Endothelial cell of umbilical vein (primary cell): ENCODE results near the gene TREX2. TPM values are rescaled to one million over a fixed set of nuclear protein-coding genes. Genes with fewer than 3 reads are reported as not detected.

Experiments
- BruUV-seq: library from RNA; stranded (reverse); fragments of 400-500 nt; replicated peaks from 2 replicates; lab custom pipeline; 2021; lab: Mats Ljungman, UMichigan
- CTCF ChIA-PET: fragments of 300-600, 350-600 bp; sonication (Branson Sonifier 250); formaldehyde crosslinking; loops from one replicate; lab custom pipeline; 2021; ENCODE audit warnings: antibody characterized with exemption, inconsistent platforms; lab: Charles Lee
- POLR2A ChIA-PET: fragments of 300-600, 350-600 bp; sonication (Branson Sonifier 250); formaldehyde crosslinking; loops from one replicate; lab custom pipeline; 2021; ENCODE audit warnings: antibody characterized with exemption, inconsistent platforms; lab: Charles Lee
- DNase-seq: peaks from one replicate; pipeline ENCODE4 v3.0.0-alpha.2; 2011; ENCODE audit warnings: low read depth, low spot score
- FAIRE-seq: peaks from 2 replicates; lab custom pipeline; 2011; peaks lifted over from hg19 to GRCh38; lab: Jason Lieb, UNC
- H2AFZ ChIP-seq: 2 replicates; pipeline ENCODE4 v1.6.0; 2012; ENCODE audit warnings: low read depth, low read length, control low read depth, inconsistent platforms
- H3K27ac ChIP-seq: 2 replicates; pipeline ENCODE4 v1.5.1; 2011; ENCODE audit warnings: low read depth, mild to moderate bottlenecking, control low read depth, low read length, moderate library complexity; ENCODE audit not compliant: insufficient read depth
- H3K27me3 ChIP-seq, 2 experiments: 2 replicates each; pipeline versions ENCODE4 v1.6.0 to v1.6.1; 2011; ENCODE audit warnings: low read length in 2 of 2, mixed read lengths in 1 of 2; ENCODE audit not compliant: control insufficient read depth in 2 of 2, insufficient read depth in 2 of 2
- H3K36me3 ChIP-seq, 2 experiments: 2 replicates in 1 of 2; 3 replicates in 1 of 2; pipeline ENCODE4 v1.5.1; 2011; ENCODE audit warnings: low read length in 2 of 2, mild to moderate bottlenecking in 1 of 2, moderate library complexity in 1 of 2; ENCODE audit not compliant: control insufficient read depth in 2 of 2, insufficient read depth in 2 of 2; ENCODE audit errors: extremely low read depth in 1 of 2
- H3K4me1 ChIP-seq: 3 replicates; pipeline ENCODE4 v1.5.1; 2011; ENCODE audit warnings: mild to moderate bottlenecking, low read length; ENCODE audit not compliant: control insufficient read depth, insufficient read depth; ENCODE audit errors: extremely low read depth
- H3K4me2 ChIP-seq: 2 replicates; pipeline ENCODE4 v1.6.1; 2011; ENCODE audit warnings: low read length, control low read depth, mixed read lengths; ENCODE audit not compliant: insufficient read depth
- H3K4me3 ChIP-seq, 3 experiments: fragments of 200-600 bp in 1 of 3; sonication (generic), shearing (Covaris generic) in 1 of 3; replicated peaks in 1 of 3; 2 replicates each; pipeline ENCODE4 v1.5.1; 2011 to 2016; ENCODE audit warnings: control low read depth in 3 of 3, low read length in 3 of 3, mild to moderate bottlenecking in 2 of 3, inconsistent platforms in 1 of 3, low read depth in 1 of 3, moderate library complexity in 1 of 3; ENCODE audit not compliant: insufficient read depth in 1 of 3
- H3K79me2 ChIP-seq: 2 replicates; pipeline ENCODE4 v1.6.0; 2012; ENCODE audit warnings: low read length, inconsistent platforms; ENCODE audit not compliant: control insufficient read depth, insufficient read depth
- H3K9ac ChIP-seq: replicated peaks from 2 replicates; pipeline ENCODE3; 2011; ENCODE audit warnings: low read length, control low read depth; ENCODE audit not compliant: insufficient read depth; ENCODE audit errors: extremely low read depth
- H3K9me1 ChIP-seq: replicated peaks from 3 replicates; pipeline ENCODE4 v1.6.0; 2011; ENCODE audit warnings: mild to moderate bottlenecking, low read length; ENCODE audit not compliant: control insufficient read depth, insufficient read depth; ENCODE audit errors: extremely low read depth
- H3K9me3 ChIP-seq: replicated peaks from 2 replicates; pipeline ENCODE4 v1.5.1; 2012; ENCODE audit warnings: low read length, inconsistent platforms; ENCODE audit not compliant: control insufficient read depth, insufficient read depth
- H4K20me1 ChIP-seq: replicated peaks from 2 replicates; pipeline ENCODE3; 2011; ENCODE audit warnings: mild to moderate bottlenecking, low read length; ENCODE audit not compliant: control insufficient read depth, insufficient read depth; ENCODE audit errors: extremely low read depth
- CTCF ChIP-seq, 2 donors: IDR thresholded peaks; 1 replicate in 1 of 2; 2 replicates in 1 of 2; pipeline ENCODE4 v1.5.1; 2011; ENCODE audit warnings: low read length in 2 of 2, mild to moderate bottlenecking in 2 of 2, moderate library complexity in 2 of 2, control low read depth in 1 of 2, inconsistent platforms in 1 of 2, low read depth in 1 of 2; ENCODE audit not compliant: insufficient read depth in 1 of 2; ENCODE audit errors: extremely low read depth in 1 of 2
- EZH2 ChIP-seq: IDR thresholded peaks from 2 replicates; pipeline ENCODE4 v1.6.1; 2012; ENCODE audit warnings: borderline replicate concordance, low read depth, mild to moderate bottlenecking, moderate library complexity, low read length, inconsistent platforms; ENCODE audit not compliant: severe bottlenecking
- FOS ChIP-seq: IDR thresholded peaks from 2 replicates; pipeline ENCODE4 v1.6.1; 2011; ENCODE audit warnings: mild to moderate bottlenecking, low read length, moderate library complexity, borderline replicate concordance; ENCODE audit not compliant: insufficient read depth
- GATA2 ChIP-seq: IDR thresholded peaks from 2 replicates; pipeline ENCODE4 v1.7.0; 2011; ENCODE audit warnings: low read depth, mild to moderate bottlenecking, moderate library complexity, mixed read lengths, low read length; ENCODE audit not compliant: insufficient read length, insufficient read depth
- JUN ChIP-seq: IDR thresholded peaks from 2 replicates; pipeline ENCODE4 v1.6.1; 2011; ENCODE audit warnings: borderline replicate concordance, low read depth; ENCODE audit not compliant: insufficient read length, insufficient read depth
- MYC ChIP-seq: IDR thresholded peaks from one replicate; pipeline ENCODE4 v1.6.1; 2011; ENCODE audit warnings: mild to moderate bottlenecking, low read depth, low read length
- POLR2A ChIP-seq: IDR thresholded peaks from 2 replicates; pipeline ENCODE4 v1.6.1; 2012; ENCODE audit warnings: low read depth, mild to moderate bottlenecking, control low read depth, low read length
- POLR2AphosphoS5 ChIP-seq: IDR thresholded peaks from 2 replicates; pipeline ENCODE4 v1.6.1; 2012; ENCODE audit warnings: low read depth, mild to moderate bottlenecking, control low read depth, low read length, moderate library complexity; ENCODE audit not compliant: insufficient read depth
- dilution Hi-C: fragments of 300-500 bp; cut with MboI; formaldehyde crosslinking; loops from one replicate; pipeline ENCODE4 v1.15.0; 2019; ENCODE audit warnings: low sequenced_read_pairs; ENCODE audit not compliant: extremely low pct_ligation_motif_present
- intact Hi-C: fragments of 100-400 bp; cut with micrococcal nuclease; formaldehyde crosslinking; loops from one replicate; pipeline ENCODE4 v1.10.0; 2022
- polyA plus RNA-seq, 4 experiments: library from polyadenylated mRNA; depleted of rRNA in 3 of 4; stranded (reverse) in 3 of 4; unstranded in 1 of 4; fragments of >200 nt; gene quantifications; 2 replicates each; pipeline versions ENCODE4 v1.2.1 to v1.2.3, GENCODE V29; 2011 to 2012; ENCODE audit warnings: missing spikeins in 1 of 4
- total RNA-seq: library from RNA; stranded (reverse); gene quantifications from 2 replicates; pipeline ENCODE4 v1.2.3, GENCODE V29; 2021
- TF ChIP-seq, protein P1 (sequence below): IDR thresholded peaks from 2 replicates; pipeline ENCODE4 v1.6.1; 2011; ENCODE audit not compliant: insufficient read depth, insufficient read length

TREX2 gene
- total and polyA plus RNA-seq, 2 donors (not counting 3 experiments of a cell fraction or from before 2014, with no cell fraction given): 0.82 to 0.99 TPM

- Histone ChIP-seq H3K9ac (no peak overlapping the region), H3K27me3 (no peaks in the 10 kb centered on the region), H3K9me1 (no peaks in the 10 kb centered on the region), H3K79me2 (no peaks in the 10 kb centered on the region), H3K36me3 (no peaks in the 10 kb centered on the region), H2AFZ (no peak overlapping the region), H3K9me3 (no peaks in the 10 kb centered on the region), H3K27ac (no peak overlapping the region), H3K4me1 (no peaks in the 10 kb centered on the region), H3K4me2 (no peak overlapping the region), H3K4me3 (no peak overlapping the region), H4K20me1 (no peaks in the 10 kb centered on the region)
- POLR2A ChIA-PET: no interaction called here
- TF ChIP-seq CTCF (IDR thresholded peaks at IDR 0.05; ENCODE audit: extremely low read depth in 1 of 2, insufficient read depth in 1 of 2, low read depth in 1 of 2, low read length in 2 of 2): no peak
- no peak for TF ChIP-seq MYC
- TF ChIP-seq JUN: no peak
- TF ChIP-seq GATA2: no peak
- BruUV-seq: no TSS peak
- DNase-seq: no peak
- CTCF ChIA-PET: interaction anchor here (1.3 kb wide), 1 partner anchor 10 kb away, joined by 13 read pairs; no protein-coding TSS in a partner anchor
- FAIRE-seq: no peak
- intact Hi-C loops: no loop called here
- dilution Hi-C loops: no loop called here
These were observed 5.1 kb upstream of the TREX2 start for GRCh38 chrX:153450949-153451277.

DNA sequence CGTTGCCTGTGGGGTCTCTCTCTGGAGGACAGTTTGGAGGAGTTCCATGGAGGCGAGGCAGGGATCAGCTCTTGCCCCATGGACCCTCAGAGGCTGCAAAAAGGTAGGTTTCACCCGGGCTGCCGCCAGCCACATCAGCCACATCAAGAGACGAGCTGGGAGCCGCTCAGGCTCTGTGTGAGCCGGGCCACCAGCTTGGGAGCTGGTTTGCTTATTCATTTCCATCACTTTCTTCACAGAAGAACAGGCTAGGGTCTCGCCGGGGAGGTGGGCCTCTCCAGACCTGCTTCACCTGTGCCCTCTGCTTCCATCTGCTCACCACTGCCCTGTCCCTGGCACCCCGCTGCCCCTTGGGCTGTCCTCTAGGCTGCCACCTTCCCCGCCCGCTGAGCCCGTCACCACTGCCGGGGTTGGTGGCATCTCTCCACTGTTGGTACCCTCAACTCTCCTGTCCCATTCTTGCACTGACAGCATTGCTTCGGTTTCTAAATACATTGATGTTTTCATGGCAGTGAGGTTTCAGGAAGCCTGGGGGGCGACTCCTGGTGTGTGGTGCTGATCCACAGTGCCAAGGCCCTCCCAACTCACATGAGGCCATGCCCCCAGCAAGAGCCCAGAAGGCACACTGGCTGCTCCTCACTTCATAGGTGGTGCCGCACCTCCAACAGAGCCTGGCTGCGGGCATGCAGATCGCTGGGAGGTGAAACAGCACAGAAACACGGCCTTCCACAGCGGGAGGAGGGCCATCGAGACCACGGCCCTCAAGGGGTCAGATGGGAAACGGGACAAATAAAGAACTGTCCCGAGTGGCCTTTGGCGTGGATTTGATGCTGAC lies 4.5 kb upstream of the TREX2 start:
- H3K9me1 ChIP-seq: no peaks in the 10 kb centered on the region
- no peaks in the 10 kb centered on the region for H4K20me1 ChIP-seq
- no peaks in the 10 kb centered on the region for H3K4me1 ChIP-seq
- no peaks in the 10 kb centered on the region for H3K36me3 ChIP-seq
- FAIRE-seq (no peak), DNase-seq (no peak)
- CTCF ChIA-PET: no interaction called here
- intact Hi-C loops: no loop called here
- H2AFZ ChIP-seq: no peak overlapping the region
- no peaks in the 10 kb centered on the region for H3K9me3 ChIP-seq
- BruUV-seq: no TSS peak
- dilution Hi-C loops: no loop called here
- no peak overlapping the region for H3K4me2 ChIP-seq
- no peaks in the 10 kb centered on the region for H3K79me2 ChIP-seq
- no peak overlapping the region for H3K9ac ChIP-seq
- H3K4me3 ChIP-seq: no peak overlapping the region
- H3K27ac ChIP-seq: no peak overlapping the region
- POLR2A ChIA-PET: no interaction called here
- TF ChIP-seq CTCF (IDR thresholded peaks at IDR 0.05; ENCODE audit: extremely low read depth in 1 of 2, insufficient read depth in 1 of 2, low read depth in 1 of 2, low read length in 2 of 2) (no peak), POLR2AphosphoS5 (no peak), FOS (no peak), POLR2A (no peak), EZH2 (no peak), GATA2 (no peak), JUN (no peak), MYC (no peak)
- TF ChIP-seq, protein P1, sequence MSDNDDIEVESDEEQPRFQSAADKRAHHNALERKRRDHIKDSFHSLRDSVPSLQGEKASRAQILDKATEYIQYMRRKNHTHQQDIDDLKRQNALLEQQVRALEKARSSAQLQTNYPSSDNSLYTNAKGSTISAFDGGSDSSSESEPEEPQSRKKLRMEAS: no peak
- H3K27me3 ChIP-seq: no peaks in the 10 kb centered on the region
